Measurements from ENCODE around the gene AK4.

GRCh38 chr1:65148548-65149350 lies 746 bp downstream of the AK4 start:
- TF ChIP-seq CTCF (conservative IDR thresholded peaks at IDR 0.05; ENCODE audit: low read depth, low read length), result no peak
- no peak for TF ChIP-seq MXI1 (IDR thresholded peaks at IDR 0.05; ENCODE audit: borderline replicate concordance, low read depth, low read length)
- no peak for TF ChIP-seq SMC3 (IDR thresholded peaks at IDR 0.05; ENCODE audit: low read depth, low read length)
- no peak for TF ChIP-seq USF2 (IDR thresholded peaks at IDR 0.05; ENCODE audit: low read depth, low read length)
- TF ChIP-seq RFX5 (IDR thresholded peaks at IDR 0.05; ENCODE audit: low read depth, low read length), result no peak
- TF ChIP-seq RCOR1 (IDR thresholded peaks at IDR 0.05; ENCODE audit: insufficient replicate concordance, low read length), result no peak
- no peak for TF ChIP-seq POLR2A (IDR thresholded peaks at IDR 0.05; ENCODE audit: low read depth, low read length)
- no peak for TF ChIP-seq CEBPB (IDR thresholded peaks at IDR 0.05; ENCODE audit: low read depth, low read length)
- no peak for TF ChIP-seq BHLHE40 (IDR thresholded peaks at IDR 0.05; ENCODE audit: low read depth, low read length)
- TF ChIP-seq FOS (IDR thresholded peaks at IDR 0.05; ENCODE audit: low read depth, low read length), result no peak
- no peak for TF ChIP-seq RAD21 (IDR thresholded peaks at IDR 0.05; ENCODE audit: low read length)

Data from IMR-90 (cell line).